Activated T-cell treated with anti-CD3 and anti-CD28 coated beads, Interleukin-2, amount 50 U/mL, for 48 hours (primary cell): ENCODE results near the gene TOPBP1.

ENCODE experiments used
- DNase-seq, 2 experiments: peaks; one replicate each; pipeline ENCODE4 v3.0.0-alpha.2; 2020

TOPBP1 gene

DNA sequence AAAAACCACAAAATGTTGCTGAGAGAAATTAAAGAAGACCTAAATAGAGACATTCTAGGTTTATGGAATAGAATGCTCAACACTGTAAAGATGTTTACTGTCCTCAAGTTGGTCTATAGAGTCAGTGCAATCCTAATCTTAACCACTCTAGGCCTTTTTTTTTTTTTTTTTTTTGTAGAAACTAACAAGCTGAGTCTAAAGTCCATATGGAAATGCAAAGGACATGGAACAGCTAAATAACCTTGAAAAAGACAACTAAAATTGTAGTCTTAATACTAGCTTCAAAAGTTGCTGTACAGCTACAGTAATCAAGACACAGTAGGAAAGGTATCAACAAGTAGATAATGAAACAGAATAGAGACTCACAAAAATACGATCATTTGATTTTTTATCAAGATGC lies 55.4 kb downstream of the TOPBP1 start:
- no peak for DNase-seq

DNA sequence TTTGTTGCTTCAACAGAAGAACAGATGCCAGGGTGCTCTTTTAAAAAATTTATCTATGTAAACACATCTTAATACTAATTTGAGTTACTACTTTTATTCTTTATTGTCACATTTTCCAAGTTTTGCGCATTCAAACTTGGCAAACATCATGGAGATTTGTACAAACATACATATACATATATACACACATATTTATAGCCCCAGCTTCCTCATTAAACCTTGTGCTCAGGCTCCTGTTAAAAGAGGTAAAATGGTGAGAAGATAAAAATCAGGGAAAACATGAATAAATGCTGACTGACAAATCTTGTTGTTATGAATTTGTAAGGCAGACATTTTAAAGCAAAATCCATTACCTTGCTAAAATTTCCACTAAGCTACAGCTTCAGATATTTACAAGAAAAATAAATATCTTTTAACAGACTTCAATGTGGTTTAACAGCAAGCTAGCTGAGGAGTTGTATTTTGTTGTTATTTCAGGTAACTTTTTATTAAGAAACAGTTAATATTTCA lies 61.1 kb downstream of the TOPBP1 start:
- DNase-seq = no peak

- no peak for DNase-seq
These were observed 62.5 kb downstream of the TOPBP1 start for GRCh38 chr3:133599280-133599679.

- no peak for DNase-seq
These were observed 63.3 kb downstream of the TOPBP1 start for GRCh38 chr3:133598405-133598804.

- no peak for DNase-seq
These were observed 66.4 kb downstream of the TOPBP1 start for GRCh38 chr3:133595341-133595740.

- no peak for DNase-seq
These were observed 68.5 kb downstream of the TOPBP1 start for GRCh38 chr3:133593243-133593642.

DNA sequence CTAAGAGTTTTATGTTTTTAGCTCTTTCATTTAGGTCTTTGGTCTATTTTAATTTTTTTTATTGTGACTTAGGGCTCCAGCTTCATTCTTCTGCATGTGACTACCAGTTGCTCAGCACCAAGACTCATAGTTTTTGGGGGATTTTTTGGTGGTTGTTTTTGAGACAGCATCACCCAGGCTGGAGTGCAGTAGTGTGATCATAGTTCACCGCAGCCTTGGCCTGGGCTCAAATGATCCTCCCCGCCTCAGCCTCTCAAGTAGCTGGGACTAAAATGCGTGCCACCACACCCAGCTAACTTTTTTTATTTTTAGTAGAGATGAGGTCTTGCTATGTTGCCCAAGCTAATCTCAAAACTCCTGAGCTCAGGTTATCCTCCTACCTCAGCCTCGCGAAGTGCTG lies 68.9 kb downstream of the TOPBP1 start:
- DNase-seq = no peak

- no peak for DNase-seq
These were observed 70.4 kb downstream of the TOPBP1 start for GRCh38 chr3:133591271-133591742.

- DNase-seq = no peak
These were observed 72.2 kb downstream of the TOPBP1 start for GRCh38 chr3:133589503-133589902.

GRCh38 chr3:133588784-133589465 lies 72.8 kb downstream of the TOPBP1 start:
- no peak for DNase-seq

- DNase-seq = no peak
These were observed 73.7 kb downstream of the TOPBP1 start for GRCh38 chr3:133588035-133588434.

DNA sequence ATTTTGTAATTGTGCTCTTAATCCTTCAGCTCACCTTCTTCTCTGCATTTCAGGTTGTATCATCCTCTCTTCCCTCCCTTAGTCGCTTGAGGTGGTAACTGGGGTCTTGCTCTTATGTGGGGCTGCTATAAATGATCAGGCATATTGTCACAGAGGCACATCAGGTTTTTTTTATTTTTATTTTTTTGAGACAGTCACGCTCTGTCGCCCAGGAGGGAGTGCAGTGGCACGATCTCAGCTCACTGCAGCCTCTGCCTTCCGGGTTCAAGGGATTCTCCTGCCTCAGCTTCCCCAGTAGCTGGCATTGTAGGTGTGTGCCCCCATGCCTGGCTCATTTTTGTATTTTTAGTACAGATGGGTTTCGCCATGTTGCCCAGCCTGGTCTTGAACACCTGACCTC lies 78.3 kb downstream of the TOPBP1 start:
- DNase-seq = no peak

DNA sequence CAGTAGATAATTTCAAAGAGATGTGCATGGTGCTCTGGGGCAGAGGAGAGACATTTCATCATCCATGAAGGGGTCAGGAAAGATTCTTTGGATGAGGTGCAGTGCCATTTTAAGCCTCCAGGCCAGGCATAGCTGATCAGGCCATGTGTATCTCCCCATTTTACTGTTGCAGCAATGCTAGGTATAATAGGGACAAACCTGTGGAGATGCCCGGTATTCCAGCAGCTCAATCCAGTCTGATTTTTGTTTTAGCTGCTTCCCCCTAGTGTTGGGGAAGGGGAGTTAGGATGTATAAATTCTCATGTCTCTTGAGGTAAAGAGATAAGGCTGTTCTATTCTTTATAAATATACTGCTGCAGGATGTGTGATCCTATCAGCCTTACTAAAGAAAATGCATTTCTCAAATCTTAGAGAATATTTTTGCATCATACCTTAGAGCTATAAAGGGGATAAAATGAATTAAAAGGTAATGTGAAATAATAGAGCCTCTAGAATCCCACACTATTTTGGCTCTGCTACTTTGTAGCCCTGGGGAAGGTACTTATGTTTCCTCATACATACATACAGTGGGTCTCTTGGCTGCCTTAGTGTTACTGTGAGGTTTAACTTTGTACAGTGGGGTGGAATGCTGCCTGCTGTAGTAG lies 83.1 kb downstream of the TOPBP1 start:
- no peak for DNase-seq

DNA sequence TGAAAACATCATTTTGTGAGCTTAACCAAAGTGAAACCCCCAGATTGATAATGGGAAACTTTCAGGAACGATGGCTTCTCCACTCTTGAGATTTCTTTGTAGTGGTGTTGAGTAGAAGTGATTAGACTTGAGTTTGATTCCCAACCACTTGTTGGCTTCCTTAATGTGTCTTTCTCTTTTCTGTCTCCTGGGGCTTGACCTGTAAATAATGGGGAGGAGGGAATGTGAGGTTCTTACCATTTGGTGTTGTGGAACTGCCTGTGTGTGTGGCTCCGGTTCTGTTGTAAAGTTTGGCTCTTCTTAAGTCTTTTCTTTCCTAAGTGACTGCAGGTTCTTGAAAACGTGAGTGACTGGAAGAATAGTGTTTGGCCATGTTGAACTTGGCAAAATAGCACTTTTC lies 85.6 kb downstream of the TOPBP1 start:
- peak in 1 of 2 experiments; percentile 8 for DNase-seq

DNA sequence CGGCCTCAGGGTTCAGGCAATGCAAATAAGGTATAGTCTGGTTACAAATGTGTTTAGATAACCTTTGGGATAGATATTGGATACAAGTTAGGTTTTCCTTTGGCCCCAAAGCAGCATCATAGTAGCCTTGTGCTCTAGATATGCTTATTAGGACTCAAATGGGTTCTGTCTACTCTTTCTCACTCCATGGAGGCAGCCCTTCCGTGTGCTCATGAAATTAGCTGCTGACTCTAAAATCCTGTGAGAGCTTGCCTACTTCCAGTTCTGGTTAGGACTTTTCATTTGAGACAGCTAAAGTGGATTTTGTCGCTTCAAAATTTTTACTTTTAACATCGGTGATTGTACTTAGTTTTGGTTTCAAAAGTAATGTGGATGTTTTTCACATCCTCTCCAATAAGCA lies 86.7 kb downstream of the TOPBP1 start:
- DNase-seq = no peak

- DNase-seq = peak; percentile 82 to 88
These were observed 87.4 kb downstream of the TOPBP1 start for GRCh38 chr3:133574260-133574881.

DNA sequence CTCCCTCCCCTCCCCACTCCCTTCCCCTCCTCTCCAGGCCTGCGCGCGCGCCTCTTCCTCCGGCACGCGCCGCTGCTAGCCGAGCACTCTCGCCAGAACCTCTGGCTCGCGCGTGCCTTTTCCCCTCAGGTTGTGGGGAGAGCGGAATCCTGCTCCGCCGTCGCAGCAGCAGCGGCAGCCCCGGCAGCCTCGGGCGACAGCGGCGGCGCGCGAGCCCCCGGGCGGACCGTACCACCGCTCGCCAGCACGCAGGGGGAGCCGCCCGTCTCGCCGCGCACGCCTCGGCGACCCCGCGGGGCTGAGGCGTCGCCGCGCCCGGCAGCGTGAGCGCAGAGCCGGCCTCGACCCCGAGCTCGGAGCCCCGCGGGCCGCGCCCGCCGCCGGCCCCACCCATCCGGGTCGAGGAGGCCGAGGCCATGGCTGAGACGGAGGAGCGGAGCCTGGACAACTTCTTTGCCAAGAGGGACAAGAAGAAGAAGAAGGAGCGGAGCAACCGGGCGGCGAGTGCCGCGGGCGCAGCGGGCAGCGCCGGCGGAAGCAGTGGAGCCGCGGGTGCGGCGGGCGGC lies 88.0 kb downstream of the TOPBP1 start, which contains the start of gene CDV3:
CDV3 (plus strand) TSS at position 58 of the 566 bp plus-strand sequence; CDS start at position 417, 359 bp downstream.
- DNase-seq = no peak

DNA sequence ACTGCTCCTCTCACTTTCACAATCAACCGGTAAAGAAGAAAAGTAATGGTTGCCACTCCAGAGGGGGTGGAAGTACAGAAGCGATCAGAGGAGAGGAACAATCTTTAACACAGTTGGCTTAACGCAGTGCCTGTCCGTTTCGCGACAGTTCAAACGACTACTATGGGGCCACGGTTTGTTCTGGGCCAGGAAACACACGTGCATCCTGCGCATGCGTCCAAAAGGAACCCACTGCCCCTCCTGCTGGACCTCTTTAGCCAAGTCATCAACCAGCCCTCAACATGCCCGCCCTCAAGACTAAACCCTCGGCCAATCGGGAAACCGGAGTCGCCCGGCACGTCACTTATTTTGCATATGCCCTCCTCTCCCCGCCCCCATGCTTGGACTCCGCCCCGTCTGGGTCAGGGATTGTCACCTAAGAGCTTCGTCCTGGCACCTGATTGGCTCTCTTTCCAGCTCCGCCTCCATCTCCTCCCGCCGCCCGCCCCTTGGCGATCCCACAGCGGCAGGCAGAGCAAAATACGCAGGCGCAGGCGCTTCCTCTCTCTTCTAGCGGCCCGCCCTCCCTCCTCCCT lies 88.6 kb downstream of the TOPBP1 start:
- DNase-seq = peak; percentile 100

GRCh38 chr3:133572158-133573053 lies 89.3 kb downstream of the TOPBP1 start:
- no peak for DNase-seq

DNA sequence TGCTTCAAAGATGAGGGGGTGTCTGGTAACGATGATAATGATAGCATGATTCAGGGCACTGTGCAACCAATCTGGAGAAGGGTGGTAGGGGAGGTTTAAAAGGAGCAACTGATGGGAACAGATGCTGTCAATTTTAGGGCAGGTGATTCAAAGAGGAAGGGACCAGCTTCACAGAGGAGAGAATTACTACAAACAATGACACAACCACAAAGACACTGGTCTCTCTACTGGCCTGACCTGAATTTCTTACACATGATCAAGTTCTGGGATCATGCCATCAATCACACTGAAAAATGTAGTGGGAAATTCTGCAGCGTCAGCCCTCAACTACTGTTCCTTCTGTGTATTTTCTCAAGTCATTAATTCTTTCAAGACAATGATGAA lies 90.8 kb downstream of the TOPBP1 start:
- no peak for DNase-seq

DNA sequence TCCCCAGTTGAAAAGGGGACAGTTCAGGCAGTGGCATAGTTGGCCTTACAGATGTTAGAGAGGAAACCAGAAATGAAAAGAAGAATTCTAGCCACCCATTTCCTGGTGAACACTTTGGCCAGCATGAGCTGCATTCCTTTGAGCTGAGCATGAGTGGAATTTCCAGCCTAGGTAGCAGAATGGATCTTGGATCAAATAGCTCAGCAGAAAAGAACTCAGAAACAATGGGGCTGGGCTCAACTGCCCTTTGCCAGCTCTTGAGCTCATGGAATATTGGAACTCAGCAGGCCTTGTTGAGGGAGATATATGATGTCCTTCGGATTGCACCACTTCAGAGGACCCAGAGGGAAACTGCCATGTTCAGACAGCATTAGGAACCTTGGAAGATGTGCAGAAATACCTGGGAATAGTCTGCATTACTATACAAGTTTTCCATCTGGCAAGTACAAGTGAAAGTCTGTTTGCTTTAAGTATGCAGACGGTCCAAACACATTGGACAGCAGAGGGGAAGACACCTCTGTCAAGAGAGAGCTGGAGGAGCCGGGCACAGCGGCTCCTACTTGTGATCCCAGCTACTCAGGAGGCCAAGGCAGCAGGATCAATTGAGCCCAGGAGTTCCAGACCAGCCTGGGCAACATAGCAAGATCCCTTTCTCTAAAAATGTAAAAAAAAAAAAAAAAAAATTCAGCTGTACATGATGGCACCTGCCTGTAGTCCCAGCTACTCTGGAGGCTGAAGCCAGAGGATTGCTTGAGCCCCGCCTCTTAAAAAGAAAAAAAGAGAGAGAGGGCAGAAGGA lies 91.4 kb downstream of the TOPBP1 start:
- DNase-seq = no peak
